Spleen (tissue), 11 donors: ENCODE data around the gene AKNA. TPM values are rescaled to one million over a fixed set of nuclear protein-coding genes. Genes with fewer than 3 reads are reported as not detected.
"Not testable (repeated sequence)": the region's sequence is repeated elsewhere in the genome, so short reads cannot be mapped to it uniquely, and the experiment has no call there.

Experiments used
- DNase-seq: peaks from one replicate; pipeline ENCODE4 v3.0.0-alpha.2; 2020
- H3K27ac ChIP-seq, 8 donors: fragments of 200-600 bp; sonication (generic) in 7 of 8; 1 replicate in 4 of 8; 2 replicates in 4 of 8; pipeline versions ENCODE4 v1.5.0 to v1.8.0; 2016 to 2021; ENCODE audit warnings: inconsistent platforms in 4 of 8, mild to moderate bottlenecking in 4 of 8, moderate library complexity in 1 of 8
- H3K27me3 ChIP-seq, 7 donors: fragments of 200-600 bp; sonication (generic) in 6 of 7; replicated peaks in 1 of 7; 1 replicate in 4 of 7; 2 replicates in 3 of 7; pipeline versions ENCODE4 v1.5.0 to v1.8.0; 2016 to 2021; ENCODE audit warnings: inconsistent platforms in 3 of 7, mild to moderate bottlenecking in 1 of 7
- H3K36me3 ChIP-seq, 6 donors: fragments of 200-600 bp; sonication (generic) in 5 of 6; 1 replicate in 4 of 6; 2 replicates in 2 of 6; pipeline versions ENCODE4 v1.5.0 to v1.8.0; 2016 to 2021; ENCODE audit warnings: inconsistent platforms in 2 of 6
- H3K4me1 ChIP-seq, 6 donors: fragments of 200-600 bp; sonication (generic) in 5 of 6; 1 replicate in 3 of 6; 2 replicates in 3 of 6; pipeline versions ENCODE4 v1.5.0 to v1.8.0; 2016 to 2021; ENCODE audit warnings: inconsistent platforms in 3 of 6
- H3K4me3 ChIP-seq, 8 donors: fragments of 200-600 bp; sonication (generic) in 7 of 8; 1 replicate in 4 of 8; 2 replicates in 4 of 8; pipeline versions ENCODE4 v1.5.0 to v1.8.0; 2016 to 2021; ENCODE audit warnings: inconsistent platforms in 4 of 8, mild to moderate bottlenecking in 4 of 8, moderate library complexity in 2 of 8
- H3K9me3 ChIP-seq, 8 donors: fragments of 200-600 bp; sonication (generic) in 7 of 8; 1 replicate in 4 of 8; 2 replicates in 4 of 8; pipeline versions ENCODE4 v1.5.0 to v1.8.0; 2016 to 2021; ENCODE audit warnings: inconsistent platforms in 4 of 8
- POLR2A ChIP-seq, 3 donors: fragments of 450-650 bp; IDR thresholded peaks; one replicate each; pipeline ENCODE4 v1.5.1; 2017; ENCODE audit warnings: antibody characterized with exemption in 3 of 3, mild to moderate bottlenecking in 1 of 3
- POLR2AphosphoS5 ChIP-seq, 3 donors: sonication (generic); formaldehyde crosslinking; IDR thresholded peaks; one replicate each; pipeline ENCODE4 v1.5.1; 2017; ENCODE audit warnings: antibody characterized with exemption in 3 of 3
- WGBS, 5 donors: extraction: QIAGEN DNeasy Blood & Tissue Kit in 3 of 5; methylation state at CpG; one replicate each; pipeline versions ENCODE4 v1.1.5 to v1.1.7; 2013 to 2018; 5-methylcytosine and 5-hydroxymethylcytosine counted together
- intact Hi-C: fragments of 100-400 bp; cut with DNase I; formaldehyde crosslinking; loops from one replicate; pipeline ENCODE4 v1.15.0; 2023; ENCODE audit warnings: low total_unique reads
- polyA plus RNA-seq, 3 donors: library from polyadenylated mRNA; stranded (reverse); fragments of 200-250 nt; gene quantifications; one replicate each; pipeline ENCODE4 v1.2.1, GENCODE V29; 2013
- total RNA-seq, 7 donors: library from RNA; depleted of rRNA in 3 of 7; stranded (reverse); fragments of >200 nt in 3 of 7; fragmentation: NEBNext Ultra II Directional in 4 of 7; extraction: Animal tissue kit (Norgen Biotek cat#: 25700) in 4 of 7; gene quantifications; one replicate each; pipeline versions ENCODE4 v1.1.0 to v1.2.1, GENCODE V29; 2016 to 2021
- donor health status: healthy with polysubstance abuse.
- donor health status: DM: no; HTN: no; CAD: no; lungs with moderate emphysema.
- donor health status: DM: no; HTN: no; CAD: no.
- donor health status: Bipolar disorder and iron deficiency.
- donor health status: healthy.
- donor health status: DM: no; HTN: no; CAD: no.
- donor health status: DM: yes; HTN: yes; CAD: no.

Gene AKNA
- total and polyA plus RNA-seq, 10 donors: 92.9 to 324 (median 216) TPM

- H3K27ac ChIP-seq, H3K9me3 ChIP-seq, intact Hi-C loops, DNase-seq, H3K27me3 ChIP-seq, H3K4me3 ChIP-seq: not testable (repeated sequence)
- peak in 1 of 3 donors; percentile 34 for TF ChIP-seq POLR2AphosphoS5 (IDR thresholded peaks at IDR 0.05)
- WGBS, 5 donors: 63 to 94% (median 84%) methylated on average over 2 to 3 of the region's 4 CpGs
- peaks cover 3 to 46% (median 44%) of the 10 kb centered on the region in 6 donors for H3K36me3 ChIP-seq
- peaks cover 0 to 15% (median 0%) of the 10 kb centered on the region in 6 donors for H3K4me1 ChIP-seq
Observed at GRCh38 chr9:114333718-114334117, 54.1 kb downstream of the AKNA start.

- TF ChIP-seq POLR2AphosphoS5 (IDR thresholded peaks at IDR 0.05): peak in 2 of 3 donors; percentile 48 to 89
- 73 to 92% (median 82%) methylated on average over 3 to 4 of the region's 4 CpGs for WGBS, 5 donors
- Histone ChIP-seq H3K4me1 (peaks cover 0 to 11% (median 0%) of the 10 kb centered on the region in 6 donors), H3K36me3 (peaks cover 0 to 34% (median 32%) of the 10 kb centered on the region in 6 donors)
- H3K4me3 ChIP-seq, H3K27ac ChIP-seq, H3K9me3 ChIP-seq, H3K27me3 ChIP-seq, intact Hi-C loops: not testable (repeated sequence)
- DNase-seq: peak; percentile 74
Observed at GRCh38 chr9:114332474-114333040, 55.2 kb downstream of the AKNA start.

- DNase-seq: peak; percentile 74
- WGBS, 5 donors: 76 to 87% (median 82%) methylated on average over 10 to 15 of the region's 19 CpGs
- H3K9me3 ChIP-seq, H3K4me3 ChIP-seq, intact Hi-C loops, H3K27ac ChIP-seq, H3K27me3 ChIP-seq: not testable (repeated sequence)
- peak; percentile 53 to 82 (median 73) for TF ChIP-seq POLR2AphosphoS5 (IDR thresholded peaks at IDR 0.05)
- Histone ChIP-seq H3K4me1 (peaks cover 0 to 11% (median 0%) of the 10 kb centered on the region in 6 donors), H3K36me3 (peaks cover 0 to 24% (median 22%) of the 10 kb centered on the region in 6 donors)
Observed at GRCh38 chr9:114331229-114332195, 56.3 kb downstream of the AKNA start.

- H3K36me3 ChIP-seq: peaks cover 0 to 15% (median 13%) of the 10 kb centered on the region in 6 donors
- no peak overlapping the region for H3K27ac ChIP-seq
- no peak for TF ChIP-seq POLR2A (IDR thresholded peaks at IDR 0.05)
- peak in 2 of 3 donors; percentile 40 to 80 for TF ChIP-seq POLR2AphosphoS5 (IDR thresholded peaks at IDR 0.05)
- intact Hi-C loops: no loop called here
- H3K4me3 ChIP-seq: no peak overlapping the region
- 64 to 83% (median 77%) methylated on average over 10 of the region's 10 CpGs for WGBS, 5 donors
- H3K4me1 ChIP-seq: peaks cover 0 to 11% (median 0%) of the 10 kb centered on the region in 6 donors
- no peaks in the 10 kb centered on the region for H3K27me3 ChIP-seq
- peak; percentile 68 for DNase-seq
- peaks cover 0 to 4% (median 0%) of the 10 kb centered on the region in 8 donors for H3K9me3 ChIP-seq
Observed at GRCh38 chr9:114330636-114331035, 57.1 kb downstream of the AKNA start.

GRCh38 chr9:114329625-114330022 is 58.2 kb downstream of the AKNA start, which contains the start of gene ORM2:
TSS of gene ORM2 (plus strand) at chr9:114329869. CDS start at chr9:114329905, 36 bp downstream.
- H3K4me1 ChIP-seq: peaks cover 0 to 11% (median 0%) of the 10 kb centered on the region in 6 donors
- DNase-seq, H3K9me3 ChIP-seq, intact Hi-C loops, H3K27me3 ChIP-seq, H3K4me3 ChIP-seq, H3K36me3 ChIP-seq, H3K27ac ChIP-seq: not testable (repeated sequence)
- 83 to 100% methylated on average over 1 of the region's 10 CpGs; no CpG with 5 or more reads in 3 of the 5 donors for WGBS, 5 donors

- H3K36me3 ChIP-seq, intact Hi-C loops, H3K27ac ChIP-seq, H3K9me3 ChIP-seq, H3K27me3 ChIP-seq, H3K4me3 ChIP-seq, DNase-seq: not testable (repeated sequence)
- peaks cover 0 to 11% (median 0%) of the 10 kb centered on the region in 6 donors for H3K4me1 ChIP-seq
- 78 to 83% (median 81%) methylated on average over 9 to 11 of the region's 12 CpGs for WGBS, 5 donors
Observed at GRCh38 chr9:114328937-114329624, 58.7 kb downstream of the AKNA start.

- peak; percentile 66 for DNase-seq
- H3K27ac ChIP-seq, H3K9me3 ChIP-seq, H3K4me3 ChIP-seq, intact Hi-C loops, H3K36me3 ChIP-seq, H3K27me3 ChIP-seq: not testable (repeated sequence)
- WGBS, 5 donors: 76 to 90% (median 88%) methylated on average over 10 of the region's 10 CpGs
- H3K4me1 ChIP-seq: peaks cover 0 to 11% (median 0%) of the 10 kb centered on the region in 6 donors
Observed at GRCh38 chr9:114328357-114328820, 59.4 kb downstream of the AKNA start.
